HEK293 (cell line): Measurements from ENCODE around the gene SAPCD1.

Source experiments
- GFI1B ChIP-seq: fragments of 450-650 bp; formaldehyde crosslinking; IDR thresholded peaks from 2 replicates; pipeline ENCODE4 v1.5.1; 2016; ENCODE audit warnings: missing biosample characterization, missing genetic modification characterization
- SP2 ChIP-seq: fragments of 450-650 bp; formaldehyde crosslinking; IDR thresholded peaks from 2 replicates; pipeline ENCODE4 v1.5.1; 2016; ENCODE audit warnings: missing biosample characterization, missing genetic modification characterization
- ZNF433 ChIP-seq: fragments of 450-650 bp; formaldehyde crosslinking; IDR thresholded peaks from 2 replicates; pipeline ENCODE4 v1.5.1; 2016; ENCODE audit warnings: missing biosample characterization, missing genetic modification characterization, low read depth
- ZNF530 ChIP-seq: fragments of 450-650 bp; formaldehyde crosslinking; IDR thresholded peaks from 2 replicates; pipeline ENCODE4 v1.5.1; 2016; ENCODE audit warnings: low read depth, missing biosample characterization, missing genetic modification characterization
- TF ChIP-seq, protein P1 (sequence below): fragments of 450-650 bp; formaldehyde crosslinking; IDR thresholded peaks from 2 replicates; pipeline ENCODE4 v1.5.1; 2016; ENCODE audit warnings: missing biosample characterization, missing genetic modification characterization
- TF ChIP-seq, protein P2 (sequence below): fragments of 450-650 bp; formaldehyde crosslinking; conservative IDR thresholded peaks from 2 replicates; pipeline ENCODE4 v1.5.1; 2016; ENCODE audit warnings: low read depth, missing biosample characterization, missing genetic modification characterization
- TF ChIP-seq, protein P3 (sequence below): fragments of 450-650 bp; formaldehyde crosslinking; conservative IDR thresholded peaks from 2 replicates; pipeline ENCODE4 v1.5.1; 2016; ENCODE audit warnings: low read depth, missing biosample characterization, missing genetic modification characterization
- TF ChIP-seq, protein P4 (sequence below): fragments of 450-650 bp; formaldehyde crosslinking; IDR thresholded peaks from 2 replicates; pipeline ENCODE4 v1.5.1; 2016; ENCODE audit warnings: missing biosample characterization, missing genetic modification characterization

DNA sequence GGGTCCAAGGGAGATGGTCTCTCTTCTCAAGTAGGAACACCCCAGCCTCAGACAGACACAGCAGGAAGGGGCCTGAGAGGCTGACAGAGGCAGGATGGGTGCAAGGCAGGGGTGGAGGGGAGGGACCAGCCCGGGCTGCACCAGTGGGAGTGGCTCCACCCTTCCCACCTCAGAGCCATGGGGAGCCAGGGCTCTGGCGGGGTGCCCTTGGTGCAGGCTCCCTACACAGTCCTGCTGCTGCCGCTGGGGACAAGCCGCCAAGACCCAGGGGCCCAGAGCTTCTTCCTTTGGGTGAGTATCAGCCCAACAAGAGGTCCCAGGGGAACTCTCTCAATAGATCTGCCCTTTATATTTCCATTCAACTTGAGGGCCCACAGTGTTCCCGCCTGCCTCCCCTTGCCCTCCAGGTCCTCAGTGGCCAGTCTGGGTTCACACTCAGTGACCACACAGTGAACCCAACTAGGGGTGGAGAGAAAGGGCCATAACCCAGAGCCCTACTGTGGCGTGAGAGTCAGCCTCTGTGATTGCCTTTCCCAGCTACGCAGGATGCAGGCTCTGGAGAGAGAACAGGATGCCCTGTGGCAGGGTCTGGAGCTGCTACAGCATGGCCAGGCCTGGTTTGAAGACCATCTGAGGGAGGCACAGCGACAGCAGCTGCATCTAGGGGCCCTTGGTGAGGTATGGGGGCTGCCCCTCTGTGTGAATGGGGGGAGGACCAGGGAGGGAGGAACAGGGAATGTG, 592 bp downstream of the SAPCD1 start:
- TF ChIP-seq, protein P1, sequence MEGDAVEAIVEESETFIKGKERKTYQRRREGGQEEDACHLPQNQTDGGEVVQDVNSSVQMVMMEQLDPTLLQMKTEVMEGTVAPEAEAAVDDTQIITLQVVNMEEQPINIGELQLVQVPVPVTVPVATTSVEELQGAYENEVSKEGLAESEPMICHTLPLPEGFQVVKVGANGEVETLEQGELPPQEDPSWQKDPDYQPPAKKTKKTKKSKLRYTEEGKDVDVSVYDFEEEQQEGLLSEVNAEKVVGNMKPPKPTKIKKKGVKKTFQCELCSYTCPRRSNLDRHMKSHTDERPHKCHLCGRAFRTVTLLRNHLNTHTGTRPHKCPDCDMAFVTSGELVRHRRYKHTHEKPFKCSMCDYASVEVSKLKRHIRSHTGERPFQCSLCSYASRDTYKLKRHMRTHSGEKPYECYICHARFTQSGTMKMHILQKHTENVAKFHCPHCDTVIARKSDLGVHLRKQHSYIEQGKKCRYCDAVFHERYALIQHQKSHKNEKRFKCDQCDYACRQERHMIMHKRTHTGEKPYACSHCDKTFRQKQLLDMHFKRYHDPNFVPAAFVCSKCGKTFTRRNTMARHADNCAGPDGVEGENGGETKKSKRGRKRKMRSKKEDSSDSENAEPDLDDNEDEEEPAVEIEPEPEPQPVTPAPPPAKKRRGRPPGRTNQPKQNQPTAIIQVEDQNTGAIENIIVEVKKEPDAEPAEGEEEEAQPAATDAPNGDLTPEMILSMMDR (tag by site-specific recombination), result no peak
- TF ChIP-seq, protein P2, sequence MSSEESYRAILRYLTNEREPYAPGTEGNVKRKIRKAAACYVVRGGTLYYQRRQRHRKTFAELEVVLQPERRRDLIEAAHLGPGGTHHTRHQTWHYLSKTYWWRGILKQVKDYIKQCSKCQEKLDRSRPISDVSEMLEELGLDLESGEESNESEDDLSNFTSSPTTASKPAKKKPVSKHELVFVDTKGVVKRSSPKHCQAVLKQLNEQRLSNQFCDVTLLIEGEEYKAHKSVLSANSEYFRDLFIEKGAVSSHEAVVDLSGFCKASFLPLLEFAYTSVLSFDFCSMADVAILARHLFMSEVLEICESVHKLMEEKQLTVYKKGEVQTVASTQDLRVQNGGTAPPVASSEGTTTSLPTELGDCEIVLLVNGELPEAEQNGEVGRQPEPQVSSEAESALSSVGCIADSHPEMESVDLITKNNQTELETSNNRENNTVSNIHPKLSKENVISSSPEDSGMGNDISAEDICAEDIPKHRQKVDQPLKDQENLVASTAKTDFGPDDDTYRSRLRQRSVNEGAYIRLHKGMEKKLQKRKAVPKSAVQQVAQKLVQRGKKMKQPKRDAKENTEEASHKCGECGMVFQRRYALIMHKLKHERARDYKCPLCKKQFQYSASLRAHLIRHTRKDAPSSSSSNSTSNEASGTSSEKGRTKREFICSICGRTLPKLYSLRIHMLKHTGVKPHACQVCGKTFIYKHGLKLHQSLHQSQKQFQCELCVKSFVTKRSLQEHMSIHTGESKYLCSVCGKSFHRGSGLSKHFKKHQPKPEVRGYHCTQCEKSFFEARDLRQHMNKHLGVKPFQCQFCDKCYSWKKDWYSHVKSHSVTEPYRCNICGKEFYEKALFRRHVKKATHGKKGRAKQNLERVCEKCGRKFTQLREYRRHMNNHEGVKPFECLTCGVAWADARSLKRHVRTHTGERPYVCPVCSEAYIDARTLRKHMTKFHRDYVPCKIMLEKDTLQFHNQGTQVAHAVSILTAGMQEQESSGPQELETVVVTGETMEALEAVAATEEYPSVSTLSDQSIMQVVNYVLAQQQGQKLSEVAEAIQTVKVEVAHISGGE (tag by site-specific recombination), result no peak
- TF ChIP-seq, protein P3, sequence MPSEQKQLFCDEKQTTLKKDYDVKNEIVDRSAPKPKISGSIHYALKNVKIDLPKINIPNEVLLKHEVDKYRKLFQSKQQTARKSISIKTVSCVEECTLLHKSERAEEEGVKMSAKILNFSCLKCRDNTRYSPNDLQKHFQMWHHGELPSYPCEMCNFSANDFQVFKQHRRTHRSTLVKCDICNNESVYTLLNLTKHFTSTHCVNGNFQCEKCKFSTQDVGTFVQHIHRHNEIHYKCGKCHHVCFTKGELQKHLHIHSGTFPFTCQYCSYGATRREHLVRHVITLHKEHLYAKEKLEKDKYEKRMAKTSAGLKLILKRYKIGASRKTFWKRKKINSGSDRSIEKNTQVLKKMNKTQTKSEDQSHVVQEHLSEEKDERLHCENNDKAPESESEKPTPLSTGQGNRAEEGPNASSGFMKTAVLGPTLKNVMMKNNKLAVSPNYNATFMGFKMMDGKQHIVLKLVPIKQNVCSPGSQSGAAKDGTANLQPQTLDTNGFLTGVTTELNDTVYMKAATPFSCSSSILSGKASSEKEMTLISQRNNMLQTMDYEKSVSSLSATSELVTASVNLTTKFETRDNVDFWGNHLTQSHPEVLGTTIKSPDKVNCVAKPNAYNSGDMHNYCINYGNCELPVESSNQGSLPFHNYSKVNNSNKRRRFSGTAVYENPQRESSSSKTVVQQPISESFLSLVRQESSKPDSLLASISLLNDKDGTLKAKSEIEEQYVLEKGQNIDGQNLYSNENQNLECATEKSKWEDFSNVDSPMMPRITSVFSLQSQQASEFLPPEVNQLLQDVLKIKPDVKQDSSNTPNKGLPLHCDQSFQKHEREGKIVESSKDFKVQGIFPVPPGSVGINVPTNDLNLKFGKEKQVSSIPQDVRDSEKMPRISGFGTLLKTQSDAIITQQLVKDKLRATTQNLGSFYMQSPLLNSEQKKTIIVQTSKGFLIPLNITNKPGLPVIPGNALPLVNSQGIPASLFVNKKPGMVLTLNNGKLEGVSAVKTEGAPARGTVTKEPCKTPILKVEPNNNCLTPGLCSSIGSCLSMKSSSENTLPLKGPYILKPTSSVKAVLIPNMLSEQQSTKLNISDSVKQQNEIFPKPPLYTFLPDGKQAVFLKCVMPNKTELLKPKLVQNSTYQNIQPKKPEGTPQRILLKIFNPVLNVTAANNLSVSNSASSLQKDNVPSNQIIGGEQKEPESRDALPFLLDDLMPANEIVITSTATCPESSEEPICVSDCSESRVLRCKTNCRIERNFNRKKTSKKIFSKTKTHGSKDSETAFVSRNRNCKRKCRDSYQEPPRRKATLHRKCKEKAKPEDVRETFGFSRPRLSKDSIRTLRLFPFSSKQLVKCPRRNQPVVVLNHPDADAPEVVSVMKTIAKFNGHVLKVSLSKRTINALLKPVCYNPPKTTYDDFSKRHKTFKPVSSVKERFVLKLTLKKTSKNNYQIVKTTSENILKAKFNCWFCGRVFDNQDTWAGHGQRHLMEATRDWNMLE, result no peak
- TF ChIP-seq GFI1B (tag by site-specific recombination) (no peak), SP2 (no peak), ZNF530 (tag by site-specific recombination) (no peak), ZNF433 (tag by site-specific recombination) (no peak)
- TF ChIP-seq, protein P4, sequence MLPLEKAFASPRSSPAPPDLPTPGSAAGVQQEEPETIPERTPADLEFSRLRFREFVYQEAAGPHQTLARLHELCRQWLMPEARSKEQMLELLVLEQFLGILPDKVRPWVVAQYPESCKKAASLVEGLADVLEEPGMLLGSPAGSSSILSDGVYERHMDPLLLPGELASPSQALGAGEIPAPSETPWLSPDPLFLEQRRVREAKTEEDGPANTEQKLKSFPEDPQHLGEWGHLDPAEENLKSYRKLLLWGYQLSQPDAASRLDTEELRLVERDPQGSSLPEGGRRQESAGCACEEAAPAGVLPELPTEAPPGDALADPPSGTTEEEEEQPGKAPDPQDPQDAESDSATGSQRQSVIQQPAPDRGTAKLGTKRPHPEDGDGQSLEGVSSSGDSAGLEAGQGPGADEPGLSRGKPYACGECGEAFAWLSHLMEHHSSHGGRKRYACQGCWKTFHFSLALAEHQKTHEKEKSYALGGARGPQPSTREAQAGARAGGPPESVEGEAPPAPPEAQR, result no peak
